Stimulated activated CD8-positive, alpha-beta memory T cell treated with anti-CD3 and anti-CD28 coated beads, Interleukin-15, amount 100 ng/mL, for 24 hours (primary cell): ENCODE results near the gene SPEM3.

Experiments
- DNase-seq: peaks from one replicate; pipeline ENCODE4 v3.0.0-alpha.2; 2020; ENCODE audit warnings: low read depth

SPEM3 gene

DNA sequence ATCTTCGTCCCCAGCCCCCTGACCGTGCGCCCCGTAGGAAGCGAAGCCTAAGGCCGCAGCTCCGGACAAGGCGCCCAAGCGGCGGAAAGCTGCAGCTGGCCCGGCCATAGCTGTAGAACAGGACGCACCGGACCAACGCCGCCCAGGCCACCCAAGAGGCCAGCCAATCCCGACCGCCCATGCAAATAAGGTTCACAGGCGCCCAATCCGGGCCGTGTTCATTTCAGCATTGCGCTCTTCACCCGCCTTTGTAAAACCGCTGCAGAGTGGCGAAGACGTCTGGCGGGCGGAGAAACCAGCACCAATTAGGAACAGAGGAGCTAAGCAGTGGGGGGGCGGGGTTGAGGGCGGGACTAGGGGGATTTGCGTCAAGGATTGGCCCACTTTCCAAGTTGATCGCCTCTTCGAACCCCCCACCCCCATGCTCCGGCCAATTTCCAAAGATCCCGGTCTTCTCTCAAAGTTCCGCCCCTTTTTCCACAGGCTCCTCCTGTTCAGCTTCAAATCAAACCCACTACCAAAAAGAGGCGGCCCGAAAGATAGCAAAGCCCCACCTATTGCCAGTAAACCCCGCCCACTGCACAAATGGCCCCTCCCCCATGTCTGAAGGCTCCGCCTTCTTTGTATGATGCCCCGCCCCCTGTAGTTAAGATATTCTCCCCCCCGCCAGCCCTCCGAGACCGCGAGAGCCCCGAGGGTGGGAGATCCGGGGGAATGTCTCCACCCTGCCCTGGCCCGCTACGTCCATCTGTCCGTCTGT is 24.5 kb upstream of the SPEM3 start, which contains the start of gene TMEM256:
Gene TMEM256, minus strand, starts transcription at position 121 of the 760 bp plus-strand sequence. Its CDS starts 13 bp downstream, at position 108.
- peak; percentile 82 for DNase-seq

DNA sequence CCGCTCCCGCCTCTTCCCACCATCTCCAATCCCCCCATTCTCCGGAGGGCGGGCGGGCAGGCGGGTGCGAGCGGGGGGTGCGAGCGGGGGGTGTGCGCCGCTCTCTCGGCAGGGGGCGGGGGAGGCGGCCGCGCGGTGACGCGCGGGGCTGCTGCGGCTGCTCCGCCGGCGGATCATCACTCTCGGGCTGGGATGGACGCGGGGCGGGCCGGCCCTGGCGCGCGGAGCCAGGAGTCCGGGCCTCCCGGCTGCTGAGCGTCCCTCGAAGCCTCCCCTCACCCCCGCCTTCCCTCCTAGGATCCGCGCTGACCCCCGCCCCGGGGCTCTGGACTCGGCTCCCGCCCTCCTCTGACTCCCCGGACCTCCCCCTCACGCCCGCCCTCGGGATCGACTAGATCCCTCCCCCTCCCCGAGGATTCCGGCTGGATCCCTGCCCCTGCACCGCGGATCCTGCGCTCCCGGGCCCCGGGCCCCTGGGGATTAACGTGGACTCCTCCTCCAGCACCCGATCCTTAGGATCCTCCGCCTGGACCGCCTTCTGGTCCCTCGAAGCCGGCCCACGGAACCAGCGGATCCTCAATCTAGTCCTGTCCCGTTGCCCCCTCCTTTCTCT is 23.8 kb upstream of the SPEM3 start:
- no peak for DNase-seq

DNA sequence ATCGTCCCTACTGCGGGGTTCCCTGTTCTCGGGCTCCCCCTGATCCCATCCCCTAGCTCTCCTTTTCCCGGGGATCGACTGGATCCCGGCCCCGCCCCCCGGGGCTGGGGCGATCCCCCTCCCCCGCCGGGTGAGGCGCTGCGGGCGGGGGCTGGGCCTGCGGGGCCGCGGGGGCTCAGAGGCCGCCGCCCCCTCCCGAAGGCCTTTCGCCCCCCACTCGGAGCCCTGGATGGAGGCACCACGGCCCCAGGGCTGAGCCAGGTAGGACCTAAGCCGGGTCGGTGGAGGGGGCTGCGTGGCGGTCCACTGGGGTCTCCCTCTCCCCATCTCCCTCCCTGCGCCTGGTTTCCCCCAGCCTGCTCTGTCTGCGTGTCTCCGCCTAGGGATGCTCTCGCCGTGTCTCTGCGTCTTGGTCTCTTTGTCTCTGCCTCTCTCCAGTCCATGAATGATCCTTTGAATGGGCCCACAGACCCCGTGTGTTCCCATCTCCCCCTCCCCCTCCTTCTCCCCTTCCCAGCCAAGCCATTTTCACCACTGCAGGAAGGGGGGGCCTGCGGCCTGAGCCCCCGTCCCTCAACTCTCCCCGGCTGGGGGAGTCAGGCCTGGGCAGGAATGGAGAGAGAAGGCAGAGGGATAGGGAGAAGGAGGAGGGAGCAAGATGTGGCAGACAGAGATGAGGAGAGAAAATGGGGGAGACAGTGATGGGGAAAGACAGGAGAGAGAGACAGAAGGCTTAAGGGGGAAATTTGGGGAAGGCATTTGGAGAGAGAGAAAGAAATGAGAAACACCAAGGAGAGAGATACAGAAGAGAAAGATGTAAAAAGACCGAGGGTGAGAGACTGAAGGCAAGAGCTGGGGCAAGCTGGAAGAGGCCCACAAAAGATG is 23.1 kb upstream of the SPEM3 start:
- no peak for DNase-seq

DNA sequence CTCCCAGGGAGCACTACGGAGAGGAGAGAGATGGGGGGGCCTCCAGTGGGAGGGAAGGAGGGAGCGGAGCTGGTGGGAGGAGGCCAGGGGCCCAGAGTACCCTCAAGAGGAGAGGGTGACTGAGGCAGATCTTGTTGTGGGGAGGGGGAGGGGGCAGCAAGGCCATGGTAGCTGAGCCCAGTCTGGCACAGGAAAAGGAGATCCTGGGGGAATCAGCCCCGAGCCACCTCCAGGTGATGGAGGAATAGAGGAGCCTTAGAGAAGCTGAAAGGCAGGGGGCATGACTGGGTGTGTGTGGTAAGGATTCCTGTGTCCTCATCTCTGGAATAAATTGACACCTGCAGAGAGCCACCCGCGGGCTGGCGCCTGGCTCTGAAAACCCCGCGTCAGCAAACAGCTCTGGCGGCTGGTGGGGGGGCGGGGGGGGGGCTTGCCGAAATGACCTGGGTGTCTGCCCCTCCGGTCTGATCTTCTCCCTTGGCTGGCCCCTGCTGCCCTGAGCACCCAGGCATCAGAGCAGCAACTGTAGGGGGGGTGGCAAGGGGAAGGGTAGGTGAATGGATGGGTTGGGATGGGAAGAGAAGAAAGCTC is 22.3 kb upstream of the SPEM3 start:
- DNase-seq, result no peak

DNA sequence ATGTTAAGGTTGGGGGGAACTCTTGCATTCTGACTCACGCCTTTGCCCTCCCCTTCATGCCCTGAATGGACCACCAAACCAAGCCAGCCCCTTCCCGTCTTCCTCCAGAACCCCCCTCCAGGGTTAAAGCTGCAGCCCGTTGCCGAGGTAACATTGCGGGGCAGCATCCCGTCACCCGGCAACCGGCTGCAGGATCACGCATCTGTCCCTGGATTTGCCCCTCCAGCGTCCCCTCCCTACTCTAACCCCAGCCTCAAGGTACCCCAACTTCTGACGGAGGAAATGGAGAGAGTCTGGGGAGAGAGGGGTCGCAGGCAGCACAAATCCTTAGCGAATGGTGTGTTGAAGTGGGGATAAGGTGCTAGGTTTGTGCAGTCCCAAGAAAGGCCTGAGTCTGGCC is 21.6 kb upstream of the SPEM3 start:
- DNase-seq, result no peak

DNA sequence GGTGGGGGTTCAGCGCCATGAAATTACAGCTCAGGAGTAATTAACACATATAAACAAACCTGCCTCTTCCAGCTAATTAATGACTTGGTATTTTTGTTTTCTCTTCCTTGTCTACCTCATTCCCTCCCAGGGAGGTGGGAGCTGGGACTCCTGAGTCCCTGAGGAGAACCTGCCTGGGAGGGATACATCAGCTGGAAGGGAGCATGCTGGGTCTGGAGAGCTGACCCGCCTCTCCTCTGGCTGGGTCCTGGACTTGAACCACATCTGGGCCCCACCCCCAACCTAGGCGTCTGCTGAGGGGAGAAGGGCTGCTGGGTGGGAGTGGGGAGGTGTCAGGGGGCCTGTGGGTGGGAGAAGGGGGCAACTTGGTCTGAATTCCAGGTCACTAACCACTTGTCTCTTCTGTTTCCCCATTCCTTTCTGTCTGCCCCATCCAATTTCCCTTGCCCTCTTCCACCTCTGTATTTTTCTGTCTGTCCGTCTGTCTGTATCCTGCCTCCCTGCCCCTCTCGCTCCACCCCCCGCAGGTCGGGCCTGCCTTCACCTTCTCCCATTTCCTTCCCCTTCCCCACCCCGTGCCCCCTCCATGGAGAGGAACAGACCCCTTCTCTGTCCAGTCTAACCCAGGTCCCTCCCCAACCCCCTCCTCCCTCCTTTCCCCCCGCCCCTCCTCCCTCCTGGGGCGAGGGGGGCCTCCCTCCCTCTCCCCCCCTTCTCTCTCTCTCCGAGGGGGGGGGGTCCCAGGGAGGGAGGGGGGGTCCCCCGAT is 21.0 kb upstream of the SPEM3 start, which contains the start of gene NLGN2:
Gene NLGN2, plus strand, starts transcription at position 361 of the 767 bp plus-strand sequence. CDS start 411 bp downstream, outside the sequence.
- no peak for DNase-seq

DNA sequence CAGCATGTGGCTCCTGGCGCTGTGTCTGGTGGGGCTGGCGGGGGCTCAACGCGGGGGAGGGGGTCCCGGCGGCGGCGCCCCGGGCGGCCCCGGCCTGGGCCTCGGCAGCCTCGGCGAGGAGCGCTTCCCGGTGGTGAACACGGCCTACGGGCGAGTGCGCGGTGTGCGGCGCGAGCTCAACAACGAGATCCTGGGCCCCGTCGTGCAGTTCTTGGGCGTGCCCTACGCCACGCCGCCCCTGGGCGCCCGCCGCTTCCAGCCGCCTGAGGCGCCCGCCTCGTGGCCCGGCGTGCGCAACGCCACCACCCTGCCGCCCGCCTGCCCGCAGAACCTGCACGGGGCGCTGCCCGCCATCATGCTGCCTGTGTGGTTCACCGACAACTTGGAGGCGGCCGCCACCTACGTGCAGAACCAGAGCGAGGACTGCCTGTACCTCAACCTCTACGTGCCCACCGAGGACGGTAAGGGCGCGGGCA is 20.4 kb upstream of the SPEM3 start:
- no peak for DNase-seq

DNA sequence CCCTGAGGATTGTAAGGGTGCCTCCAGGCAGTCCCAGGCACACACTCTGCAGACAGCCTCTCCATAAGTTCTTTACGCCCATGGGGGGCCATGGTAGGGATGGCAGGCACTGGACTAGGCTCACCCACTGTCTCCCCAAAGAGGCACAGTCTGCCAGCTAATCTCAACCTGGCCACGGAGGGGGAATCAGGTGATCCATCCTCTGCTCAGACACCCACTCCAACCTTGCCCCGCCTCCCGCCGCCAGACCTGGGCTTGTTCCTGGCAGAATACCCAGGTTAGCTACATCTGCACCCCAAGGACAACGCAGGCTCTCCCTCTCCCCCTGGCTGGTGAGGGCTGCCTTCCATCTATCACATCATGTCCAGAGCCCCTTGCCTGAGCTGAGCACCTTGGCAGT is 19.8 kb upstream of the SPEM3 start:
- no peak for DNase-seq

DNA sequence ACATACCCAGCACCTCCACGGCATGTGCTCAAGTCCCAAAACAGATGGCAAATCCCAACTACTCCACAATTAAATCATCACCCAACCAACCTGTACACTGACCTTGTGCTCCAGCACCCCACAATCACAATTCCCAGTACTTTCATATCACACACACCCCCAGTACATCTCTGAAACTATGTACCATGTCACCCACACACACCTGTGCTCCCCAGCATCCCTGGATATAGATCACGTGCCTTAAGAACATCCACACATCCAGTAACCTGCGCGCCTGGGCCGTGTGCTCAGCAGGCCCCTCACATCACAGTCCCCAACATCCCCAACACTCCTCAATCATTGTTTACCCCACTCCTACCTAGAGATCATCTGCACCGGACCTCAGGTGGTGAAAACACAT is 18.9 kb upstream of the SPEM3 start:
- no peak for DNase-seq

DNA sequence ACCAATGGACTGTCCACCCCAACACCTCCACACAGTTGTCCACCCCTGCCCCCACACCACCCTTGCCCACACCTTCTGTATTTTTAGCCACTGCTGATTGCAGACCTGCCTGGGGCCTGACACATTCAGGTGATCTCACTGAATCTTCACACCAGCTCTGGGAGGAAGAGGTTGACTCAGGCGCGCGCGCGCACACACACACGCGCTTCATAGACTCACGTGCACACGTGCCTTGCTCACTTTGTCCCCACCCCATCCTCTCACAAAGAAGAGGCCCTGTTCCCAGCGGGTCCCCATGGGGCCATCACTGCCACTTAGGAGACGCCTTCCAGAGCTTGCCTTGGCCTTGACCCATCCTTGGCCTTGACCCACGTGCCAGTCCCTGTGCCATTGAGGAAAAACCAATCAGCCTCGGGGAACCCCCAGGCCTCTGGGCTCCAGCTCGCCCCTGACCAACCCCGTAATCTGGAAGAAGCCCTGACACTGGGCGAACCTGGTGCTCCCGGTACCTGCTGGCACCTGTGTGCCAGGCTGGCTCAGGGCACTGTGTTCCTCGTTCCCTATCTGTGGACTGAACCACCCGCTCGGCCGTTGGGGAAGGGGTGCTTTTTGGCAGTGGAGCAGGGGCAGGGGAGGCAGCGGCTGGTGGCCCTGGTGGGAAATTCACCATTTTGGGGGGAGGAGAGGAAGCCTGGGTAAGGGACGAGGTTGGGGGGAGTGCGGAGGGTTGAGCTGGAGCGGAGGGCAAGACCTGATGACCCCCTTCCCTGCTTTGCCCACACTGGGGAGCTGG is 17.8 kb upstream of the SPEM3 start:
- no peak for DNase-seq

DNA sequence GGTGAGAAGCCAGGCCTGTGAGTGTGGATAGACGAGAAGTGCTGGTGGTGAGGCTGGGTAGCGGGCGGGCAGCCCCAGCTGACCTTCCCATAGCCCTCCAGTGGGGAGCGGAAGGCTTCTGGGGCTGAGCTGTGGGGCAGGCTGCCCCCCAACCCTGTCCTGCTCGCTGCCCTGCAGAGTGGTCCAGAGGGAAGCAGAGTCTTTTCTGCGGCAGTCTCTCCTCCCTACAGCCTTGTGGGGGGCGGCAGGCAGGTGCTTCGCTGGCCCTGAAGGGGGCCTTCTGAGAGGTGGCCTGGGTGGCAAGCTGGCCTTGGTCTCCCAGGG is 17.3 kb upstream of the SPEM3 start:
- DNase-seq, result no peak

DNA sequence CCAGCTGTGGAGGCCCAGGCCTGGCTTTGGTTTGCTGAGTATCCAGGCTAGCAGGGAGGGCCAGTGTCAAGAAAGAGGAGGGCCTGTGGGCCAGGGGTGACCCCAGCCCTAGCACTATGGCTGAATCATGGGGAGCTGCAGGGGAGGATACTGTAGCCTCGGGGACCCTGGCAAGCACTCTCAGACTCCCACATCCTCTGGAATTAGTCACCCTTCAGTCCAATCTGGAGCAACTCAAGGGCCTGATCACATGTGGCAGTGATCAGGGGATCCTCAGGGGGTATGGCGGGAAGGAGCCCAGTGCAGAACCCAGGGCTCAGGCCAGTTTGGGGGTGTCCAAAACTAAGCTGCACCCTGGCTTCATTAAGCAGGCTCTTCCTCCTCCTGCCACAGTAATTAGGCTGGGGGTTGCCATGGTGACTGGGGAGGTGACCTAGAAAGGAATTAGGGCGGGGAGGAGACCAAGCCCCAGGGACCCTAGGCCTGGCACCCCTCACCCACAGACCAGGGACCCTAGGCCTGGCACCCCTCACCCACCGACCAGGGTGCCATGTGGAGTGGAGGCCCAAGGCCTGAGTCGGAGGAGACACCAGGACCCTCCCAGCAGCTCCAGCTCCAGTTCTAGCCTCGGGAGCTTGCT is 15.2 kb upstream of the SPEM3 start:
- DNase-seq, result no peak

DNA sequence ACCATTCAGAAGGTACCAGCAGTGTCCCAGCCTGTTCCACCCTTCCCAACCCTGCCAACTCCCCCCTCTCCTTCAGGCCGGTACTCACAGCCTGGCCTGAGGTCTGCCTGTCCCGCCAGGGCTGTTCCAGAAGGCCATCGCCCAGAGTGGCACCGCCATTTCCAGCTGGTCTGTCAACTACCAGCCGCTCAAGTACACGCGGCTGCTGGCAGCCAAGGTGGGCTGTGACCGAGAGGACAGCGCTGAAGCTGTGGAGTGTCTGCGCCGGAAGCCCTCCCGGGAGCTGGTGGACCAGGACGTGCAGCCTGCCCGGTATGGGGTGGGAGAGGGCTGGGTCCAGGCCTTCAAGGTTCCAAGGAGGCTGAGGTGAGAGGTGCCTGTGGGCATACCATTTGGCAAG is 13.8 kb upstream of the SPEM3 start:
- no peak for DNase-seq

DNA sequence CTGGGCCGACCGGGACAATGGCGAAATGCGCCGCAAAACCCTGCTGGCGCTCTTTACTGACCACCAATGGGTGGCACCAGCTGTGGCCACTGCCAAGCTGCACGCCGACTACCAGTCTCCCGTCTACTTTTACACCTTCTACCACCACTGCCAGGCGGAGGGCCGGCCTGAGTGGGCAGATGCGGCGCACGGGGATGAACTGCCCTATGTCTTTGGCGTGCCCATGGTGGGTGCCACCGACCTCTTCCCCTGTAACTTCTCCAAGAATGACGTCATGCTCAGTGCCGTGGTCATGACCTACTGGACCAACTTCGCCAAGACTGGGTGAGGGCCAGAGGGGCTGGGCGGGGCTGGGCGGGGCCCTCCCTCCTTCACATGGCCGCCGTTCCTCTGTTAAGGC is 12.9 kb upstream of the SPEM3 start:
- DNase-seq, result no peak

DNA sequence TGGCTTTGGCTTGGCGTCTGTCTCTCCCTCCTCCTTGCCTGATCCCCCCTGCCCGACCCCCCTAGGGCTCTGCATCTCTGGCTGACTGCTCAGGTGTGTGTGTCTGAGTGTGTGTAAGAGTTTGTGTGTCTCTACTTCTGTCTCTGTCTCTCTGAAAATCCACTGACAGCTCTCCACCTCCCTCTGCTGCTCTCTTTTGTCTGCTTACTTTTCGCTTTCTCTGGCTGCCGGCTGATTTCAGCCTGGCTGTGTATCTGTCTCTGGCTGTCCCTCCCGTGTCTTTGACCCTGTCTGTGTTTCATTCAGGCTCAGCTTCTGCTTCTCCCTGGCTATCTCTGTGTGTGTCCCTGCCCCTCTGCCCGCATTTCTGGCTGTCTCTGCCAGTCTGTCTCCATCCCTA is 12.3 kb upstream of the SPEM3 start:
- no peak for DNase-seq

DNA sequence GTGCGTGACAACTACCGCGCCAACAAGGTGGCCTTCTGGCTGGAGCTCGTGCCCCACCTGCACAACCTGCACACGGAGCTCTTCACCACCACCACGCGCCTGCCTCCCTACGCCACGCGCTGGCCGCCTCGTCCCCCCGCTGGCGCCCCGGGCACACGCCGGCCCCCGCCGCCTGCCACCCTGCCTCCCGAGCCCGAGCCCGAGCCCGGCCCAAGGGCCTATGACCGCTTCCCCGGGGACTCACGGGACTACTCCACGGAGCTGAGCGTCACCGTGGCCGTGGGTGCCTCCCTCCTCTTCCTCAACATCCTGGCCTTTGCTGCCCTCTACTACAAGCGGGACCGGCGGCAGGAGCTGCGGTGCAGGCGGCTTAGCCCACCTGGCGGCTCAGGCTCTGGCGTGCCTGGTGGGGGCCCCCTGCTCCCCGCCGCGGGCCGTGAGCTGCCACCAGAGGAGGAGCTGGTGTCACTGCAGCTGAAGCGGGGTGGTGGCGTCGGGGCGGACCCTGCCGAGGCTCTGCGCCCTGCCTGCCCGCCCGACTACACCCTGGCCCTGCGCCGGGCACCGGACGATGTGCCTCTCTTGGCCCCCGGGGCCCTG is 11.5 kb upstream of the SPEM3 start:
- no peak for DNase-seq

DNA sequence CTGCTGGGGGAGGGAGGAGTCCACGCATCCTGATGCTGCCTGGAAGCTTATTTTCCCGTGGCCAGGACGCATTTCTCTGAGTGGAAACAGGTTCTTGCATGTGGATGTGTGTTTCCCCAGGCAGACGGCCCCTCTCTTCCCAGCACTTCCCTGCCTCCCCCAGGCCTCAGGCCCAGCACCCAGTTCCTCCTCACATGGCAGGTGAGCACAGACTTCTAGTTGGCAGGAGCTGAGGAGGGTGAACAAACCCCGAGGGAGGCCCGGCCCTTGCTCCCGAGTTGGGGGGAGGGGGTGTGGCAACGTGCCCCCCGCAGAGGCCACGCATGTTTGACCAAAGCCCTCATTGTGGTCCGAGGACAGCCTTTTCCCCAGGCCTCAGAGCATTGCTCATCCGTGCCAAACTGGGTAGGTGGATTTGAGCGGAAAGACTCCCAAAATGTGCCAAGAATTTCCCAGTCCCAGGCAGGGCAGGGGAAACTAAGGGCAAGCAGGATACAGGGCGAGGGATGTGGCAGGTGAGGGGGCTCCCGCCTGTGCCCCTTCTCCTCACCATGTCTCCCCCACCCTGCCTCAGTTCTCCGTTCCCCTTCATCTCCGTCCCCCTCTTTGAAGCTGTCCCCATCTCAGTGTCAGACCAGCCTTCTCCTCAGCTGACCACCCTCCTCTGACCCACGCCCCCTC is 10.0 kb upstream of the SPEM3 start:
- DNase-seq, result no peak

DNA sequence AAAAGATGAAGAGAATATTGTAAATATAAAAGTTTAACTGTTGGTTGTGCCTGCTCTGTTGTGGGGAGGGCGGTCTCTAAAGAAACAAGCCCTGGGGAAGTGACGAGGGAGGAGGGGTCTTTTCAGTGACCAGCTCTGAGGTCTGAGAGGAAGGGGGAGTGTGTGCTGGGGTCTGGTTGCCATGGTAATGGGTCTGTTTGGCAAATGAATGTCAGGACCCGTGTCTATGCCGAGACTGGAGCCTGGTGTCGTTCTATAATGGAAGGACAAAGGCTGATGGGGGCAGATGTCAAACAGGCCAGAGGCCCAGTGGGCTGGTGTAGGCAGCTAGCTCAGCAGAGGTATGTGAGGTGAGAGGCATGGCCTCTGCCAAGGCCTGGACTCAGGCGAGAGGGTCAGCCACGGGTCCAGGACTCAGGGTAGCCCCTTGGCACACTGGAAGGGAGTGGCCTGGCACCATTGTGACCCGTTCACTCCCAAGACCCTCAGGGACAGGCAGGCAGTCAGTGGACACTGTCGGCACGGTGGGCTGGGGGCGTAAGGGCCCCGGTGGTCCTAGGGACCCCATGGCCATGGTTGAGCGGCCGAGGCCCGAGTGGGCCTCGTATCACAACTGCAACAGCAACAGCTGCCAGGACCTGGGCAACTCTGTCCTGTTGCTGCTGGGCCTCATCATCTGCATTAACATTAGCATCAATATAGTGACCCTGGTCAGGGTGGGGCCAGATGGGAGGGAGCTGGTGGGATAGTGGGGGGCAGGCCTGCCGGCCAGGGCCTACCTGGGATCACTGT is 8.6 kb upstream of the SPEM3 start, which contains the start of gene SPEM1:
Gene SPEM1, plus strand, starts transcription at position 506 of the 792 bp plus-strand sequence. Its CDS starts 61 bp downstream, at position 567.
- DNase-seq, result no peak
